Activated T-cell treated with anti-CD3 and anti-CD28 coated beads, Interleukin-2, amount 50 U/mL, for 4 hours (primary cell): Measurements from ENCODE around the gene FKBP9. TPM values are rescaled to one million over a fixed set of nuclear protein-coding genes. Genes with fewer than 3 reads are reported as not detected.
A peak's percentile ranks its signal among the peaks of the same experiment; 100 is the strongest.
"Not testable (repeated sequence)": the region's sequence is repeated elsewhere in the genome, so short reads cannot be mapped to it uniquely, and the experiment has no call there.

ENCODE experiments used
- ATAC-seq, 2 donors: fragments of 200-7000 bp; cut with Tn5 transposase; one replicate each; pipeline ENCODE4 v1.10.0; 2021
- DNase-seq: peaks from one replicate; pipeline ENCODE4 v3.0.0-alpha.2; 2020
- H3K27me3 Mint-ChIP-seq: one replicate; pipeline ENCODE4 v1.8.0; 2021; ENCODE audit warnings: low read depth, mixed read lengths
- H3K36me3 Mint-ChIP-seq: one replicate; pipeline ENCODE4 v1.8.0; 2022; ENCODE audit warnings: mixed read lengths; ENCODE audit not compliant: insufficient read depth
- H3K4me1 Mint-ChIP-seq: one replicate; pipeline ENCODE4 v1.8.0; 2021; ENCODE audit warnings: low read depth, mixed read lengths
- H3K4me3 Mint-ChIP-seq: one replicate; pipeline ENCODE4 v1.8.0; 2021; ENCODE audit warnings: mild to moderate bottlenecking, moderate library complexity, mixed read lengths
- H3K9me3 Mint-ChIP-seq: one replicate; pipeline ENCODE4 v1.8.0; 2021; ENCODE audit warnings: mixed read lengths
- total RNA-seq, 3 donors: library from RNA; stranded (reverse); gene quantifications; one replicate each; pipeline ENCODE4 v1.2.1, GENCODE V29; 2021

Gene FKBP9, protein sequence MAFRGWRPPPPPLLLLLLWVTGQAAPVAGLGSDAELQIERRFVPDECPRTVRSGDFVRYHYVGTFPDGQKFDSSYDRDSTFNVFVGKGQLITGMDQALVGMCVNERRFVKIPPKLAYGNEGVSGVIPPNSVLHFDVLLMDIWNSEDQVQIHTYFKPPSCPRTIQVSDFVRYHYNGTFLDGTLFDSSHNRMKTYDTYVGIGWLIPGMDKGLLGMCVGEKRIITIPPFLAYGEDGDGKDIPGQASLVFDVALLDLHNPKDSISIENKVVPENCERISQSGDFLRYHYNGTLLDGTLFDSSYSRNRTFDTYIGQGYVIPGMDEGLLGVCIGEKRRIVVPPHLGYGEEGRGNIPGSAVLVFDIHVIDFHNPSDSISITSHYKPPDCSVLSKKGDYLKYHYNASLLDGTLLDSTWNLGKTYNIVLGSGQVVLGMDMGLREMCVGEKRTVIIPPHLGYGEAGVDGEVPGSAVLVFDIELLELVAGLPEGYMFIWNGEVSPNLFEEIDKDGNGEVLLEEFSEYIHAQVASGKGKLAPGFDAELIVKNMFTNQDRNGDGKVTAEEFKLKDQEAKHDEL
- total RNA-seq: under 1 TPM; 0.48 to 0.79 (median 0.58) TPM

DNA sequence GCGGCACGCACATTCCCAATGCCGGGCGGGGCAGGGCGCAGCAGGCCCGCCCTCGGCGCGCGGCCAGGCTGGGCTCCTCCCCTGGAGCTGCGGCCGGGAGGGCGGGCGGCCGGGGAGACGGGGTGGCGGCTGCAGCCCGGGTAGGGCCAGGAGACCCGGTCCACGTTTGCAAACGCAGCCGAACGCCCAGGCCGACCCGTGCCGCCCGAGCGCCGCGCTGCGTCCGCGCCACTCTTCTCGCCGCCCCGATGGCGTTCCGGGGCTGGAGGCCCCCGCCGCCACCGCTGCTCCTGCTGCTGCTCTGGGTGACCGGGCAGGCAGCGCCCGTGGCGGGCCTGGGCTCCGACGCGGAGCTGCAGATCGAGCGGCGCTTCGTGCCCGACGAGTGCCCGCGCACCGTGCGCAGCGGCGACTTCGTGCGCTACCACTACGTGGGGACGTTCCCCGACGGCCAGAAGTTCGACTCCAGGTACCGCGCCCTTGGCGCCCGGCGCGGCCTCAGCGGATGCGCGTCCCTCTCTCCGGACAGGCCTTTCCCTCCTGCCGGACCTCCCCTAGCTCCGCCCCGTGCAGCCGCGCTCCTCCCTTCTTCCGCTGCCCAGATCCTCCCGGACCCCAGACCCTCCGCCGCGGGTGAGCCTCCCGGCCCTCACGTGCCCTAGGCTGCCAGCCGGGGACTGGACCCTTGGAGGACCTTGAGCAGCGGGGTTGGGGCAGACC, at the start of gene FKBP9:
Gene FKBP9 (plus strand): TSS at position 115 of the 720 bp plus-strand sequence. CDS start 134 bp downstream, at position 249.
- Mint-ChIP-seq H3K9me3 (no peaks in the 10 kb centered on the region), H3K27me3 (peaks cover 49% of the 10 kb centered on the region), H3K4me3 (peak within 1 kb of the TSS; percentile 77), H3K4me1 (peaks cover 3% of the 10 kb centered on the region), H3K36me3 (no peaks in the 10 kb centered on the region)
- ATAC-seq (peak; percentile 65 to 78), DNase-seq (no peak)

DNA sequence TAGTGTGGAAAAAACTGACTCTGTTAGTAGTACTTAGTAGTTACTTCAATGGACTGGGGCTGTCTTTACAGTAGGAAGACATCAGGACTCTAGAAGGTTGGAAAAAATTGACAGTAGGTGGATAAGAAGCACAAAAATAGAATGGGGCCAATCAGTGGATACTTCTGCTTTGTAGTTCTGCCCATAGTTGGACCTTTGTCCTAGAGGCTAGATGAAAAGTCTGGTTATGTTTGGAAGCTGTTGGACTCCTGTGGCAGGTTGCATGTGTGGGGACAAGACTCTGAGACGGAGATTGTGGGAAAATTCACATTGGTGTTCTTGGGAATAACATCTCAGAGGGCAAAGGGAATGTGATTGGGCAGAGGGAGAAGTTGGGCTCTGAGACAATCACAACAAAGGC, 47.0 kb upstream of the FKBP9 start:
- no peak overlapping the region for H3K4me3 Mint-ChIP-seq
- DNase-seq: no peak
- H3K36me3 Mint-ChIP-seq: no peaks in the 10 kb centered on the region
- ATAC-seq: no peak
- H3K4me1 Mint-ChIP-seq: peaks cover 6% of the 10 kb centered on the region
- H3K27me3 Mint-ChIP-seq: no peaks in the 10 kb centered on the region
- H3K9me3 Mint-ChIP-seq: no peaks in the 10 kb centered on the region

DNA sequence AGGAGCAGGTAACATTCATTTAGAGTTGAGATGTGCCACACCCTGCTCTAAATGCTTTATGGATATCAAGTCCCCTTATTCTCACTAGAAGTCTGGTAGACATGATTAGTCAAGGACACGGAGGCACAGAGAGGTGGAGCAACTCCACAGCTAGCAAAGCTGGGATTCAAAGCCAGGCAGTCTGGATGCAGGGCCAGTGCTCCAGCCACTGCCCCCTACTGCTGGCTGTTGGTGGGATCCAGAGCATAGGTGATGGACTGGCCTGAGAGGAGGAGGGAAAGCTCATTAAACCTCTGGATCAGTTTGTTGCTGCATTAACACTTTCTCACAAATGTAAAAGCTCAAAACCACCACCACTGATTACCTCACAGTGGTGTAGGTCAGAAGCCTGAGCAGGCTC, 43.1 kb upstream of the FKBP9 start:
- Mint-ChIP-seq H3K9me3 (no peaks in the 10 kb centered on the region), H3K4me1 (peaks cover 3% of the 10 kb centered on the region), H3K4me3 (no peak overlapping the region), H3K27me3 (no peaks in the 10 kb centered on the region), H3K36me3 (peaks cover 4% of the 10 kb centered on the region)
- DNase-seq: no peak
- ATAC-seq: no peak

DNA sequence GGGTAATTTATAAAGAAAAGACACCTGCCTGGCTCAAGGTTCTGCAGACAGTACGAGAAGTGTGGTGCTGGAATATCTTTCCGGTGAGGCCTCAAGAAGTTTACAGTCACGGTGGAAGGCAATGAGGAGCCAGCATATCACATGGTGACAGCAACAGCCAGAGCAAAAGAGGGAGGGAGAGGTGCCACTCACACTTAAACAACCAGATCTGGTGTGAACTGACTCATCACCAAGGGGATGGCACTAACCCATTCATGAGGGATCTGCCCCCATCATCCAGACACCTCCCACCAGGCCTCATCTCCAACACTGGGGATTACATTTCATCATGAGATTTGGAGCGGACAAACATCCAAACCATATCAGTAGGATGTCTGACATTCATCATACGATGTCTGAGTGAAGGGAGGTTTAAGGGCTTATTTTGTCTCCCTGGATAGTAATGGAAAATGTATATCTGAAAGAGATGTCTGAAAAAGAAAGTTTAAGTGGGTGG, 42.2 kb upstream of the FKBP9 start:
- no peak for DNase-seq
- ATAC-seq: peak; percentile 84 to 87
- Mint-ChIP-seq H3K4me1 (peaks cover 3% of the 10 kb centered on the region), H3K27me3 (no peaks in the 10 kb centered on the region), H3K36me3 (peaks cover 4% of the 10 kb centered on the region), H3K9me3 (no peaks in the 10 kb centered on the region), H3K4me3 (no peak overlapping the region)

DNA sequence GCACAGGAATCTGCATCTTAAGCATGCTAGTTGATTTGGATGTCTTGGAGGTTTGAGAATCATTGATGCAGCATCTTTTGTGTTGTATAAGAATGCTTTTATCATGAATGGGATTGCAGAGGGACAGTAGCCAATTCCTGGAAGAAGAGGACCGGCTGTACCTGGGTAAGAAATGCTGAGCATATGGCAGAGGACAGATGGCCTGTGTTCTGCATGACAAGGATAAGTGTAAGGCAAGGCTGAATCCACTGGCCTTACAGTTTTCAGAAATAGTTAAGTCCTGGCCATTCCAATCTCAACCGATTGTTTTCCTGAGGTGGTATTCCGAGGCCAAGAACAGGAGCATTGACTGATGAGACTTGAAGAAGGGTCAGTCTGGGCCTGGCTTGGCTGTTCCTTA, 41.2 kb upstream of the FKBP9 start:
- ATAC-seq (no peak), DNase-seq (no peak)
- no peak overlapping the region for H3K4me3 Mint-ChIP-seq
- peaks cover 4% of the 10 kb centered on the region for H3K36me3 Mint-ChIP-seq
- peaks cover 3% of the 10 kb centered on the region for H3K4me1 Mint-ChIP-seq
- H3K9me3 Mint-ChIP-seq: no peaks in the 10 kb centered on the region
- H3K27me3 Mint-ChIP-seq: no peaks in the 10 kb centered on the region

DNA sequence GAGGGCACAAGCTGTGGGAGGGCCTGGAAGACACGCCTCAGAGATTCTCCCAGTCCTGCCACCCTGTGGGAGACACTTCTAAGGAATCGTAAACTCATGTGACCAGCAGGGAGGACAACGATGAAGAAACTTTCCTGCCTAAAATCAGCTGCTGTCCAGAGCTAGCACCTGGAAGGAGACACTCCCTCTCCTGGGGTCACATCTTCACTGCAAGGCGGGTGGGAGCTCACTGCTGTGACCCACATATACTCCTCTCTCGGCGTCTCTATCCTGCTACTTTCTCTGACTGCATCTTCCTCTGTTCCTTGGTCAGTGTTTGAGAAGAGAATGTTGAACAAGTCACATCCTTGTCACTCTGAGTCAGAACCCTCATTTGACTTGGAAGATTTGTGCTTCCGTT, 40.2 kb upstream of the FKBP9 start:
- H3K4me1 Mint-ChIP-seq, H3K4me3 Mint-ChIP-seq, ATAC-seq, DNase-seq, H3K27me3 Mint-ChIP-seq, H3K9me3 Mint-ChIP-seq, H3K36me3 Mint-ChIP-seq: not testable (repeated sequence)

DNA sequence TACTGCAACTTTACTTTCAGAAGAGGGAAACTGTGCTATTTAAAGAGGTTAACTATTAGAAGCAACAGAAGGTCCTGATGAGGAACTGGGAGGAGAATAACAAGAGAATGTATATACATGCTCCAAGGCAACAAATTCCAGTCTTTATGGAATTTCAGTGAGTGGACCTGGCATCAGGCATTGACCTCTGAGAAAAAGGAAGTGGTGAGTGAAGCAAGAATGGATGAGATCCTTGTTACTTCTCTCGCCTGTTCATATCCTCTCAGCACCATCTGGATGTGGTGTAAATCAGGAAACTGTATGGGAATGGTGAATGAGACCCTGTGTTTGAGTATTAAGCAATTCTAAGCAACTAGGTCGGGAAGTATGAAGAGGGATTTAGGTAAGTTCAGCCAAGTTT, 35.3 kb upstream of the FKBP9 start:
- Mint-ChIP-seq H3K4me3 (no peak overlapping the region), H3K9me3 (no peaks in the 10 kb centered on the region), H3K4me1 (no peaks in the 10 kb centered on the region), H3K27me3 (no peaks in the 10 kb centered on the region), H3K36me3 (peaks cover 4% of the 10 kb centered on the region)
- ATAC-seq (no peak), DNase-seq (no peak)

DNA sequence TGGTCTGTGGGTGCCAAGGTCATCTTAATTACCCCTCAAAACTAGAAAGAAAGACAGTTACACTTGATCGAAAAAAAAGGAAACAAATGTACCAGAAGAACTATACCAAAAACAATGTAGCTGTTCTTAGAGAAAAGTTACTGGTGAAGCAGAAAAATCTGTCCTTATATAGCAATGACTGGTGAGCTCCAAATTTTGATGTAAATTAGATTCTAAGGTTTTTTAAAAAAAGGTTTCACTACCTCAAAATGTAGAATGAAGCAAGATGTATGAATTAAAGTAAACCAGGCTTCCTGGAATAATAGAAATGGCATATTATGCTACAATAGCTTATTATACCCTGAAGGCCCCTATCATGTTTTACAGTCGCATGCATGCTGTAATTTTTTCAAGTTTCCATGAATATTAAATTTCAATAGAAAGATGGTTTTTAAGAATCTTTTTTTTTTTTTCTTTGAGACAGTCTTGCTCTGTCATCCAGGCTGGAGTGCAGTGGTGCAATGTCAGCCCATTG, 28.4 kb upstream of the FKBP9 start:
- Mint-ChIP-seq H3K9me3 (no peaks in the 10 kb centered on the region), H3K4me1 (no peaks in the 10 kb centered on the region), H3K27me3 (no peaks in the 10 kb centered on the region), H3K36me3 (no peaks in the 10 kb centered on the region), H3K4me3 (no peak overlapping the region)
- ATAC-seq: no peak
- DNase-seq: no peak

DNA sequence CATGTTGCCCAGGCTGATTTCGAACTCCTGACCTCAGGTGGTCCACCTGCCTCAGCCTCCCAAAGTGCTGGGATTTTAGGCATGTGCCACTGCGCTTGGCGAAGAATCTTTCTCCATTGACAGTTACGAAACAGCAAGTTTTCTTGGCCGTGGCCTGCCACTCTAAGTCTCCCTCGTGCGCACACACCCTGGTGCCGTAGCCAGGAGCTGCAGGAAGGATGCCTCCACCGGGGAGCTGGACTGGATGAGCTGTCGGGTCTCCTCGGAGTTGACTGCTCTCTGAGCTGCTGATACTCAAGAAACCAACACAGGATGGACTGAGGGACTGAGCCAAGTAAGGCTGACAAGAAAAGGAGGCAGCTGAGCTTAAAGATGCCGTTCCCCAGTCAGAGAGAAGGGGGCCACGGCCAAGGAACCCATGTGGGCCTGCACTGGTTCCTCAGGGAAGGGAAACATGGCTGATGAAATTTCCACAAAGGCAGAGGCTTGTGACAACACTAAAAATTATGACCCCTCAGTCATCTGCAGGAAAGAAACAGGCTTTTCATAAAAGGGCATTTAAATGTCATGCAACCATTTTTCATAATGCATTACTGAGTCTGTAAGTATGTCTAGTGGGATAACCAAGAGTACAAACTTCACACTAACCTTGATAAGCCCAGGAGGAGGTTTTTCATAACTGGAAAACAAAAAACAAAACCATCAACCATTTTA, 27.7 kb upstream of the FKBP9 start:
- Mint-ChIP-seq H3K9me3 (no peaks in the 10 kb centered on the region), H3K27me3 (no peaks in the 10 kb centered on the region), H3K4me3 (no peak overlapping the region), H3K4me1 (no peaks in the 10 kb centered on the region), H3K36me3 (no peaks in the 10 kb centered on the region)
- DNase-seq: no peak
- no peak for ATAC-seq

DNA sequence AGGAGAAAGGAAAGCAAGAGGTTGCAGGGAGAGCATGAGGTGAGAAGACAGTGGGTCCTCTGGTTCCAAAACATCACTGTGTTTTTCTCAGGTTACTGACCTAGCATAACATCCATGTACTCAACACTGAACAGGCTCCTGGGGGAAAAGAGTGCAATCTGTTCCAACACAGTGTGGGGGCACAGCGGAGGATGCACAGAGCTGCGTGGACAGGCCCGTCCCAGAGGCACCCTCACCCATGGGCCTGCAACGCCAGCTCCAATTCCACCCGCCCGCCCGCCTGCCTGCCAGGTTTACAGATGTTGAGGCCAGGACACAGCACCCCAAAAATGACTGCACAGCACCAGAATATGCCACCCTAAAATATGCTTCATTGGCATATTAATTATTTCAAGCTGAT, 26.9 kb upstream of the FKBP9 start:
- Mint-ChIP-seq H3K4me1 (no peaks in the 10 kb centered on the region), H3K27me3 (no peaks in the 10 kb centered on the region), H3K4me3 (no peak overlapping the region), H3K9me3 (no peaks in the 10 kb centered on the region), H3K36me3 (no peaks in the 10 kb centered on the region)
- DNase-seq (no peak), ATAC-seq (no peak)

DNA sequence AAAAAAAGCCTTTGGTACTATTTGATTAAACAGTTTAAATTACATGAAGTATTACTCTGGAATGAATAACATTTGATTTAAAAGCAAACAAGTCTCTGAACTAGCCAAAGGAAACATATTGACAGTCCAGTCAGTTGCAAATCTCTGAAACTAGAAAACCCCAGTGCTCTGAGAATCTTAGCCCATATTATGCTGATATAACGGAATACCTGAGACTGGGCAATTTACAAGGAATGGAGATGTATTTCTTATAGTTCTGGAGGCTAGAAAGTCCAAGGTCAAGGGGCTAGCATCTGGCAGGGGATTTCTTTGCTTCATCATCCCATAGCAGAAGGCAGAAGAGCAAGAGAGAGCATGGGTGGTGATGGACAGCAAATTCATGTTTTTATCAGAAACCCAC, 21.7 kb upstream of the FKBP9 start:
- no peak overlapping the region for H3K4me3 Mint-ChIP-seq
- ATAC-seq: no peak
- H3K27me3 Mint-ChIP-seq: no peaks in the 10 kb centered on the region
- DNase-seq: no peak
- H3K36me3 Mint-ChIP-seq: no peaks in the 10 kb centered on the region
- H3K9me3 Mint-ChIP-seq: no peaks in the 10 kb centered on the region
- H3K4me1 Mint-ChIP-seq: peaks cover 2% of the 10 kb centered on the region

DNA sequence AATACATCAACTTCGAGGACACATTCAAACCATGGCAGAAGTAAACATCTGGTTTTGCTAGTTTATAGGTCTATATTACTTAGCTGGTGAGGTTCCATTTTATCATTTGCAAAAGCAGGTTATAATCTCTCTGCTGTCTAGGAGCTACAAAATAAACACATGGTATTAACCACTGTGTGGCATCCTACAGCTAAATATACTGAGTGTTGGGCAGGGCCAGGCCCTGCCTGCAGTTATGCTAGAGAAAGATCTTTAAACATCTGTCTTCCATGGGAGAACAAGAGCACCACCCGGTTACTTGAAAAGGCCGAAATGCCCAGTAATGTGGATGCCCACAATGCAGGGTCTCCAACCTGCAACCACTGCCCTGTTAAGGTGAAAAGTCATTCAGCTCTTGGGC, 20.6 kb upstream of the FKBP9 start:
- Mint-ChIP-seq H3K4me3 (no peak overlapping the region), H3K27me3 (no peaks in the 10 kb centered on the region), H3K4me1 (peaks cover 5% of the 10 kb centered on the region), H3K9me3 (no peaks in the 10 kb centered on the region), H3K36me3 (no peaks in the 10 kb centered on the region)
- DNase-seq: no peak
- no peak for ATAC-seq

DNA sequence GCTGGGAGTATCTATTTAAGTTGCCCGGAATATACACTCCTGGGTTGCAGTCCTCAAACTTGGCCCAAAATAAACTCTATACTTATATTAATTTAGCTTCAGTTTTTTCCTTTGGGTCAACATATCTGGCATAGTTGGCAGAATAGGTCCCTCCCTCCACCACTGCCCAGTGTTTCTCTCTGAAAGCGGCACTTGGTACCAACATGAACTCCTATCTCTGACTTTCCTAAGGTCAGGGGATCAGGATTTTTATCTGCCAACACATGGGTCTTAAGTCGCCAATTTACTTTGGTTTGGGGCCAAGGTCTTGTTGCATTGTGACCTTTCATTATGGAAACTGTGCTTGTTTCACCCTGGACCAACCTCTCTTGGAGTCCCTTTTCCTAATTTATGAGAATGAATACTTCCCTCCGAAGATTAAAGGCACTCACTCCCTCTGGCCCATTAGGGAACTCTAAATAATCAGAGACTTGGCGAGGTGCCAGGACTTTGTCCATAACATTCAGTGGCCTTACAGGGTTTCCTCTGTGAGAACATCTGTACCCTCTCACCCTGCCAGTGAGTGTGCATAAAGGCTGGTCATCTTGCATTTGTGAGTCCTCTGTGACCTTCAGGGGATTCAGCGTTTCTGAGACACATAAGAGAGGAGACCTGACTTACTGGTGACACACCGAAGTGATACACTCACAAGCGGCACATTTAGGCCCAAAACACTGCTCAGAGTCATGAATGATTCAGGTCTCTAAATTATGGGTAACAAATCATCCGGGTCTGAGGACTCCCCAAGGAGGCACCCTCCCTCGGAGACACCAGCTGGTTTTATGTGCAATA, 19.7 kb upstream of the FKBP9 start:
- H3K9me3 Mint-ChIP-seq: no peaks in the 10 kb centered on the region
- H3K4me3 Mint-ChIP-seq: no peak overlapping the region
- DNase-seq: no peak
- no peaks in the 10 kb centered on the region for H3K36me3 Mint-ChIP-seq
- H3K4me1 Mint-ChIP-seq: peaks cover 11% of the 10 kb centered on the region
- no peak for ATAC-seq
- H3K27me3 Mint-ChIP-seq: no peaks in the 10 kb centered on the region
